ENCODE results near the gene HACD1. TPM values are rescaled to one million over a fixed set of nuclear protein-coding genes. Genes with fewer than 3 reads are reported as not detected.

The HACD1 gene
- total and polyA plus RNA-seq, 2 of the 4 experiments (the other 2 are of a cell fraction) = 10.0 to 24.9 TPM

GRCh38 chr10:17622061-17622460 lies 4.9 kb upstream of the HACD1 start:
- TF ChIP-seq BHLHE40 (IDR thresholded peaks at IDR 0.05; ENCODE audit: low read depth, low read length) = no peak
- no peak for TF ChIP-seq MXI1 (IDR thresholded peaks at IDR 0.05; ENCODE audit: borderline replicate concordance, low read depth, low read length)
- no peak for TF ChIP-seq POLR2A (IDR thresholded peaks at IDR 0.05; ENCODE audit: low read depth, low read length)
- no peak for TF ChIP-seq USF2 (IDR thresholded peaks at IDR 0.05; ENCODE audit: low read depth, low read length)
- no peak for TF ChIP-seq ELK1 (IDR thresholded peaks at IDR 0.05; ENCODE audit: borderline replicate concordance, low read depth, low read length)
- TF ChIP-seq RFX5 (IDR thresholded peaks at IDR 0.05; ENCODE audit: low read depth, low read length) = no peak
- TF ChIP-seq MAFK (IDR thresholded peaks at IDR 0.05; ENCODE audit: low read depth, low read length) = no peak
- TF ChIP-seq NFE2L2 (IDR thresholded peaks at IDR 0.05; ENCODE audit: low read depth, low read length) = no peak
- no peak for TF ChIP-seq SMC3 (IDR thresholded peaks at IDR 0.05; ENCODE audit: low read depth, low read length)
- TF ChIP-seq CTCF (conservative IDR thresholded peaks at IDR 0.05; ENCODE audit: low read depth, low read length) = no peak
- in situ Hi-C loops (cut with MboI; ENCODE audit: low sequenced_read_pairs) = loop anchor here (25.0 kb wide), 1 partner anchor 785 kb away; no protein-coding TSS in a partner anchor
- no peak overlapping the region for H3K23ac ChIP-seq (ENCODE audit: low read depth, low read length)

More at GRCh38 chr10:17622061-17622460, 4.9 kb upstream of the HACD1 start:
- intact Hi-C loops (cut with micrococcal nuclease) = no loop called here
- Histone ChIP-seq H4K8ac (ENCODE audit: low read depth in 2 of 2, low read length in 2 of 2) (no peak overlapping the region), H3K9me1 (ENCODE audit: insufficient read depth, low read length) (no peaks in the 10 kb centered on the region), H3K9me3 (ENCODE audit: control insufficient read depth, insufficient read depth, low read length) (0 out of 2 replicates have a peak, but pooled peaks cover 2% of the 10 kb centered on the region), H2BK15ac (ENCODE audit: low read depth, low read length) (no peak overlapping the region), H4K5ac (ENCODE audit: low read depth, low read length) (no peak overlapping the region), H4K20me1 (ENCODE audit: insufficient read depth, low read length) (no peaks in the 10 kb centered on the region), H3K36me3 (ENCODE audit: control insufficient read depth, insufficient read depth, low read length) (no peaks in the 10 kb centered on the region), H3K9ac (ENCODE audit: low read depth, low read length) (no peak overlapping the region), H3K27me3 (ENCODE audit: control insufficient read depth, insufficient read depth, low read length) (peaks cover 6% of the 10 kb centered on the region), H3K79me1 (ENCODE audit: low read depth in 1 of 2, low read length in 2 of 2) (no peaks in the 10 kb centered on the region), H3K4me2 (ENCODE audit: low read depth, low read length) (no peak overlapping the region), H2AFZ (replicated peaks; ENCODE audit: low read length, poor library complexity) (no peak overlapping the region), H2BK20ac (ENCODE audit: low read depth, low read length) (no peak overlapping the region), H3K4me3 (ENCODE audit: insufficient read depth, low read depth, low read length) (no peak overlapping the region), H3K56ac (ENCODE audit: extremely low read depth, insufficient read depth, low read length) (no peak overlapping the region), H2AK9ac (replicated peaks; ENCODE audit: low read depth, low read length, poor library complexity) (no peak overlapping the region), H3K4ac (ENCODE audit: low read depth, low read length) (no peak overlapping the region), H3K4me1 (ENCODE audit: control insufficient read depth, insufficient read depth, low read length) (no peaks in the 10 kb centered on the region), H4K91ac (ENCODE audit: insufficient read depth, low read depth, low read length) (no peak overlapping the region), H3K14ac (replicated peaks; ENCODE audit: low read depth, low read length) (no peak overlapping the region), H3K27ac (ENCODE audit: insufficient read depth, low read length) (no peak overlapping the region), H2AK5ac (ENCODE audit: low read depth, low read length) (no peak overlapping the region), H2BK120ac (ENCODE audit: low read depth, low read length) (no peak overlapping the region), H2BK5ac (ENCODE audit: low read depth, low read length, poor library complexity, severe bottlenecking) (no peak overlapping the region), H3K18ac (ENCODE audit: low read depth, low read length) (no peak overlapping the region)
- peak; percentile 70 for DNase-seq
- ChIA-PET POLR2A (ENCODE audit: unreplicated experiment) (no interaction called here), CTCF (no interaction called here)
- dilution Hi-C loops (cut with HindIII; ENCODE audit: low sequenced_read_pairs, unreplicated experiment) = no loop called here
- no CpG with 5 or more reads among the region's 8 CpGs for WGBS, 2 experiments (ENCODE audit: extremely low coverage in 2 of 2, insufficient read length in 1 of 2)
- no TSS peak for BruUV-seq (replicated peaks)
- peak; percentile 3; the same call in 1 of the 2 replicates for ATAC-seq (ENCODE audit: low read depth)

Data from IMR-90 (cell line).